K562 (cell line): ENCODE results near the gene SYNE1. TPM values are rescaled to one million over a fixed set of nuclear protein-coding genes. Genes with fewer than 3 reads are reported as not detected.

Experiments
- ATAC-seq: fragments of 200-7000 bp; cut with Tn5 transposase; 3 replicates; pipeline ENCODE4 v1.9.1; 2020; ENCODE audit warnings: moderate library complexity
- BruUV-seq: library from RNA; stranded (reverse); fragments of 400-500 nt; replicated peaks from 2 replicates; lab custom pipeline; 2021; lab: Mats Ljungman, UMichigan
- CTCF ChIA-PET: fragments of 300-600 bp; formaldehyde crosslinking; extraction: SDS; loops from one replicate; lab custom pipeline; 2021; ENCODE audit warnings: low intra/inter-chr PET ratio; lab: Yijun Ruan, JAX
- POLR2A ChIA-PET: fragments of 300-600, 350-650 bp; sonication (Branson Sonifier 250); formaldehyde crosslinking; extraction: SDS; loops from one replicate; lab custom pipeline; 2021; ENCODE audit warnings: antibody characterized with exemption, inconsistent platforms; lab: Yijun Ruan, JAX
- DNase-seq, 4 experiments: peaks; one replicate each; pipeline versions ENCODE4 v3.0.0 to v3.0.0-alpha.2; 2011 to 2018; ENCODE audit warnings: low spot score in 3 of 4, mixed read lengths in 3 of 4; ENCODE audit errors: extremely low read depth in 1 of 4
- FAIRE-seq: peaks from 2 replicates; lab custom pipeline; 2011; peaks lifted over from hg19 to GRCh38; lab: Jason Lieb, UNC
- H2AFZ ChIP-seq: 2 replicates; pipeline ENCODE4 v1.6.0; 2011; ENCODE audit warnings: low read depth, low read length, control low read depth, inconsistent platforms
- H3K27ac ChIP-seq: fragments of 200-600 bp; 3 replicates; pipeline ENCODE4 v1.8.0; 2011; ENCODE audit warnings: low read depth, mild to moderate bottlenecking, control low read depth, inconsistent platforms, low read length, moderate library complexity, mixed read lengths; ENCODE audit errors: extremely low read depth
- H3K27me3 ChIP-seq, 2 experiments: fragments of 300-600 bp in 1 of 2; 2 replicates in 1 of 2; 3 replicates in 1 of 2; pipeline versions ENCODE4 v1.6.0 to v1.8.0; 2011; ENCODE audit warnings: inconsistent platforms in 2 of 2, low read length in 2 of 2, mild to moderate bottlenecking in 1 of 2, mixed read lengths in 1 of 2, moderate library complexity in 1 of 2; ENCODE audit not compliant: control insufficient read depth in 2 of 2, insufficient read depth in 2 of 2
- H3K36me3 ChIP-seq: fragments of 300-600 bp; 3 replicates; pipeline ENCODE4 v1.8.0; 2011; ENCODE audit warnings: mild to moderate bottlenecking, low read length, inconsistent platforms; ENCODE audit not compliant: control insufficient read depth, insufficient read depth
- H3K4me1 ChIP-seq, 2 experiments: fragments of 200-600 bp in 1 of 2; replicated peaks in 1 of 2; 2 replicates in 1 of 2; 3 replicates in 1 of 2; pipeline versions ENCODE4 v1.5.1 to v1.8.0; 2011; ENCODE audit warnings: inconsistent platforms in 2 of 2, low read length in 2 of 2, mild to moderate bottlenecking in 1 of 2, mixed read lengths in 1 of 2, moderate library complexity in 1 of 2; ENCODE audit not compliant: control insufficient read depth in 2 of 2, insufficient read depth in 2 of 2
- H3K4me2 ChIP-seq: 2 replicates; pipeline ENCODE4 v1.6.1; 2011; ENCODE audit warnings: low read length, control low read depth, inconsistent platforms, mixed read lengths; ENCODE audit not compliant: insufficient read depth
- H3K4me3 ChIP-seq: fragments of 200-600 bp; sonication (generic), shearing (Covaris generic); 2 replicates; pipeline ENCODE4 v1.5.1; 2016; ENCODE audit warnings: control low read depth, inconsistent platforms
- H3K79me2 ChIP-seq: fragments of 200-600 bp; 3 replicates; pipeline ENCODE4 v1.8.0; 2011; ENCODE audit warnings: low read length, inconsistent platforms; ENCODE audit not compliant: control insufficient read depth, insufficient read depth
- H3K9ac ChIP-seq, 2 experiments: 2 replicates each; pipeline versions ENCODE4 v1.6.0 to v1.6.1; 2011; ENCODE audit warnings: low read depth in 2 of 2, low read length in 2 of 2, control low read depth in 1 of 2, inconsistent platforms in 1 of 2, mild to moderate bottlenecking in 1 of 2, mixed read lengths in 1 of 2; ENCODE audit not compliant: insufficient read depth in 1 of 2
- H3K9me1 ChIP-seq: one replicate; pipeline ENCODE4 v1.6.0; 2011; ENCODE audit warnings: inconsistent platforms, mild to moderate bottlenecking, low read length, moderate library complexity; ENCODE audit not compliant: control insufficient read depth, insufficient read depth
- H3K9me3 ChIP-seq: replicated peaks from 2 replicates; pipeline ENCODE4 v1.5.1; 2011; ENCODE audit warnings: low read depth, low read length, inconsistent platforms; ENCODE audit not compliant: control insufficient read depth, insufficient read depth
- H4K20me1 ChIP-seq: replicated peaks from 2 replicates; pipeline ENCODE4 v1.6.1; 2011; ENCODE audit warnings: low read length, inconsistent platforms, mixed read lengths; ENCODE audit not compliant: control insufficient read depth, insufficient read depth
- DPF2 ChIP-seq: fragments of 450-650 bp; IDR thresholded peaks from 2 replicates; pipeline ENCODE4 v1.6.1; 2016
- HDAC2 ChIP-seq: fragments of 450-650 bp; IDR thresholded peaks from 2 replicates; pipeline ENCODE4 v1.6.1; 2016; ENCODE audit warnings: mild to moderate bottlenecking
- HNRNPL ChIP-seq: fragments of 200-400 bp; formaldehyde crosslinking; IDR thresholded peaks from 2 replicates; pipeline ENCODE4 v1.6.1; 2017; ENCODE audit warnings: low read depth, mild to moderate bottlenecking, low read length
- NEUROD1 ChIP-seq: fragments of 150-350 bp; IDR thresholded peaks from 2 replicates; pipeline ENCODE4 v1.6.1; 2014; ENCODE audit warnings: borderline replicate concordance, low read length, low read depth; ENCODE audit not compliant: partially characterized antibody
- NUFIP1 ChIP-seq: fragments of 450-650 bp; IDR thresholded peaks from 2 replicates; pipeline ENCODE4 v1.6.1; 2018; ENCODE audit not compliant: partially characterized antibody
- PHB2 ChIP-seq: fragments of 450-650 bp; IDR thresholded peaks from 2 replicates; pipeline ENCODE4 v1.6.1; 2017; ENCODE audit warnings: low read depth
- PHTF2 ChIP-seq: fragments of 250-450 bp; sonication (Bioruptor Pico); IDR thresholded peaks from 2 replicates; pipeline ENCODE4 v1.5.0; 2021; ENCODE audit warnings: mild to moderate bottlenecking
- RAD51 ChIP-seq: fragments of 450-650 bp; IDR thresholded peaks from 2 replicates; pipeline ENCODE4 v1.7.1; 2016; ENCODE audit warnings: low read depth, mild to moderate bottlenecking, borderline replicate concordance
- SMARCC2 ChIP-seq: fragments of 450-650 bp; IDR thresholded peaks from 2 replicates; pipeline ENCODE4 v1.6.1; 2017; ENCODE audit warnings: antibody characterized with exemption, moderate library complexity, mild to moderate bottlenecking, low read depth
- TEAD4 ChIP-seq, 2 experiments: sonication (generic) in 1 of 2; formaldehyde crosslinking in 1 of 2; IDR thresholded peaks; 2 replicates each; pipeline versions ENCODE4 v1.6.1 to v1.8.0; 2012 to 2022; ENCODE audit warnings: borderline replicate concordance in 1 of 2, inconsistent platforms in 1 of 2, low read length in 1 of 2, mild to moderate bottlenecking in 1 of 2, missing genetic modification reagents in 1 of 2
- THRAP3 ChIP-seq: fragments of 450-650 bp; IDR thresholded peaks from 2 replicates; pipeline ENCODE4 v1.6.1; 2016; ENCODE audit warnings: mild to moderate bottlenecking, inconsistent platforms, borderline replicate concordance
- TRIM28 ChIP-seq: fragments of 450-650 bp; IDR thresholded peaks from 2 replicates; pipeline ENCODE4 v1.6.1; 2017
- ZBTB17 ChIP-seq: fragments of 450-650 bp; formaldehyde crosslinking; IDR thresholded peaks from 2 replicates; pipeline ENCODE4 v1.4.0; 2020; ENCODE audit warnings: mild to moderate bottlenecking
- ZNF134 ChIP-seq: fragments of 250-450 bp; sonication (Bioruptor Pico); conservative IDR thresholded peaks from 2 replicates; pipeline ENCODE4 v1.4.0; 2020
- ZNF140 ChIP-seq: fragments of 250-450 bp; sonication (Bioruptor Pico); IDR thresholded peaks from 2 replicates; pipeline ENCODE4 v1.8.0; 2021; ENCODE audit warnings: moderate library complexity, mild to moderate bottlenecking, inconsistent platforms
- ZNF224 ChIP-seq: sonication (generic); formaldehyde crosslinking; IDR thresholded peaks from 2 replicates; pipeline ENCODE4 v1.8.0; 2022; ENCODE audit warnings: mild to moderate bottlenecking, missing genetic modification reagents
- ZNF384 ChIP-seq: IDR thresholded peaks from 2 replicates; pipeline ENCODE4 v1.6.1; 2012; ENCODE audit warnings: low read depth, low read length, improper control_type of control experiment
- ZNF830 ChIP-seq: fragments of 250-450 bp; sonication (Bioruptor Pico); IDR thresholded peaks from 2 replicates; pipeline ENCODE4 v1.5.0; 2021; ENCODE audit warnings: mild to moderate bottlenecking
- WGBS: fragments of 100-300 bp; shearing (Covaris generic); methylation state at CpG from one replicate; pipeline ENCODE4 v1.1.6; 2016; ENCODE audit warnings: low coverage, mixed read lengths; ENCODE audit not compliant: insufficient coverage; ENCODE audit errors: missing lambda C conversion rate; 5-methylcytosine and 5-hydroxymethylcytosine counted together
- in situ Hi-C: fragments of 300-500 bp; cut with MboI; formaldehyde crosslinking; loops from 4 replicates; pipeline ENCODE4 v1.15.0; 2018; ENCODE audit warnings: inconsistent platforms, mixed read lengths
- intact Hi-C: fragments of 100-400 bp; cut with micrococcal nuclease; formaldehyde crosslinking; loops from 2 replicates; pipeline ENCODE4 v1.14.2; 2022
- polyA plus RNA-seq, 8 experiments: library from polyadenylated mRNA; depleted of rRNA in 4 of 8; stranded (reverse) in 5 of 8; unstranded in 3 of 8; fragments of >200 nt; fragmentation: Nextera tagmentation in 2 of 8; fragmentation: Illumina TruSeq in 1 of 8; extraction: Ambion mirVana in 2 of 8; extraction: Trizol in 1 of 8; gene quantifications; 2 replicates each; pipeline versions ENCODE4 v1.2.1 to v1.2.3, GENCODE V29; 2011 to 2014; ENCODE audit warnings: inconsistent platforms in 1 of 8, missing spikeins in 1 of 8
- total RNA-seq, 7 experiments: library from RNA; depleted of rRNA in 6 of 7; stranded (reverse); fragments of >200 nt in 6 of 7; fragmentation: Illumina TruSeq in 2 of 7; extraction: Trizol in 2 of 7; gene quantifications; 2 replicates each; pipeline versions ENCODE4 v1.2.1 to v1.2.3, GENCODE V29; 2011 to 2021; ENCODE audit warnings: low replicate concordance in 1 of 7
- TF ChIP-seq, protein P1 (sequence below): sonication (generic); formaldehyde crosslinking; IDR thresholded peaks from 2 replicates; pipeline ENCODE4 v1.8.1; 2022; ENCODE audit warnings: missing genetic modification reagents
- TF ChIP-seq, protein P2 (sequence below): IDR thresholded peaks from 2 replicates; pipeline ENCODE4 v1.6.1; 2012; ENCODE audit warnings: low read depth, low read length, improper control_type of control experiment, borderline replicate concordance
- TF ChIP-seq, protein P3 (sequence below): fragments of 250-450 bp; sonication (Bioruptor Pico); IDR thresholded peaks from 2 replicates; pipeline ENCODE4 v1.4.0; 2020

The SYNE1 gene
- total and polyA plus RNA-seq, 9 of the 15 experiments (the other 6 are each of a cell fraction or from before 2014, with no cell fraction given) = under 0.01 to 0.42 (median 0.08) TPM; not detected in 1

DNA sequence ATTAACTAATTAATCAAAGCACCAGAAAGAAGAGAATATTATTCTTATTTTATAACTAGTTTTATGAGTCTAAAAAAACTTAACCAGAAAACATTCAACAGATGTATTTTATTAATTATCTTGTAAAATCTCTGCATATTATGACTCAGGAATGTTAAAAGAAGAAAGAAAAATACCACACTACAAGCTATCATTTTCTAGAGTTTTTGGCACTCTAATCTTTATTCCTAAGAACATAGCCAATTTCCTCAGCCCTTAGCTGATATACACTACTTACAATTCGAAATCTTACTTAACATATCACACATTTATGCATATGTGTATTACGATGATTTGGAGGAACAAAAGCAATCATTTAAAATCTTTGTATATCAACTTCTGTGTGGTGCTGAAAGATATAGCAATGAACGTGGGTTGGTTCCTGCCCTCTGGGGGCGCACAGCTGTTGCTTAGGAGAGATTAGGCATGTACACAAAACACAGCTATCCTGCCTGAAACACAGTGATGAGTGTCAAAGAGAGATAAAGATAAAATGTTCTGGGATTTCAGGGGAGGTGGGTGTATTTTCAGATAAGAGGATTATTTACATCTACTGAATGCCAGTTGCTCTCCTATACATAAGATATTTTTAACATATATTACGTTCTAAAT, 404.5 kb downstream of the SYNE1 start:
- no peaks in the 10 kb centered on the region for H3K36me3 ChIP-seq
- peak; percentile 44; the same call in 1 of the 2 replicates for TF ChIP-seq ZBTB17 (CRISPR knock-in tag)
- no peak for TF ChIP-seq PHB2
- TF ChIP-seq RAD51 = no peak
- TF ChIP-seq PHTF2 = no peak
- no peak for TF ChIP-seq ZNF224
- TF ChIP-seq THRAP3 = no peak
- no peak for TF ChIP-seq NEUROD1
- TF ChIP-seq NUFIP1 = no peak
- TF ChIP-seq, protein P1, sequence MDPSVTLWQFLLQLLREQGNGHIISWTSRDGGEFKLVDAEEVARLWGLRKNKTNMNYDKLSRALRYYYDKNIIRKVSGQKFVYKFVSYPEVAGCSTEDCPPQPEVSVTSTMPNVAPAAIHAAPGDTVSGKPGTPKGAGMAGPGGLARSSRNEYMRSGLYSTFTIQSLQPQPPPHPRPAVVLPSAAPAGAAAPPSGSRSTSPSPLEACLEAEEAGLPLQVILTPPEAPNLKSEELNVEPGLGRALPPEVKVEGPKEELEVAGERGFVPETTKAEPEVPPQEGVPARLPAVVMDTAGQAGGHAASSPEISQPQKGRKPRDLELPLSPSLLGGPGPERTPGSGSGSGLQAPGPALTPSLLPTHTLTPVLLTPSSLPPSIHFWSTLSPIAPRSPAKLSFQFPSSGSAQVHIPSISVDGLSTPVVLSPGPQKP (CRISPR knock-in tag) = no peak
- TF ChIP-seq ZNF134 (CRISPR knock-in tag) = no peak
- no peak for TF ChIP-seq TRIM28
- peak; percentile 68 for TF ChIP-seq DPF2
- TF ChIP-seq SMARCC2 = peak; percentile 57
- no peak for TF ChIP-seq HNRNPL
- no peak for TF ChIP-seq ZNF830 (CRISPR knock-in tag)
- TF ChIP-seq, protein P2, sequence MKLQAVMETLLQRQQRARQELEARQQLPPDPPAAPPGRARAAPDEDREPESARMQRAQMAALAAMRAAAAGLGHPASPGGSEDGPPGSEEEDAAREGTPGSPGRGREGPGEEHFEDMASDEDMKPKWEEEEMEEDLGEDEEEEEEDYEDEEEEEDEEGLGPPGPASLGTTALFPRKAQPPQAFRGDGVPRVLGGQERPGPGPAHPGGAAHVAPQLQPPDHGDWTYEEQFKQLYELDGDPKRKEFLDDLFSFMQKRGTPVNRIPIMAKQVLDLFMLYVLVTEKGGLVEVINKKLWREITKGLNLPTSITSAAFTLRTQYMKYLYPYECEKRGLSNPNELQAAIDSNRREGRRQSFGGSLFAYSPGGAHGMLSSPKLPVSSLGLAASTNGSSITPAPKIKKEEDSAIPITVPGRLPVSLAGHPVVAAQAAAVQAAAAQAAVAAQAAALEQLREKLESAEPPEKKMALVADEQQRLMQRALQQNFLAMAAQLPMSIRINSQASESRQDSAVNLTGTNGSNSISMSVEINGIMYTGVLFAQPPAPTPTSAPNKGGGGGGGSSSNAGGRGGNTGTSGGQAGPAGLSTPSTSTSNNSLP = 0 out of 2 replicates have a peak, but pooled peaks have one; percentile 29
- no peak for TF ChIP-seq ZNF384
- TF ChIP-seq, protein P3, sequence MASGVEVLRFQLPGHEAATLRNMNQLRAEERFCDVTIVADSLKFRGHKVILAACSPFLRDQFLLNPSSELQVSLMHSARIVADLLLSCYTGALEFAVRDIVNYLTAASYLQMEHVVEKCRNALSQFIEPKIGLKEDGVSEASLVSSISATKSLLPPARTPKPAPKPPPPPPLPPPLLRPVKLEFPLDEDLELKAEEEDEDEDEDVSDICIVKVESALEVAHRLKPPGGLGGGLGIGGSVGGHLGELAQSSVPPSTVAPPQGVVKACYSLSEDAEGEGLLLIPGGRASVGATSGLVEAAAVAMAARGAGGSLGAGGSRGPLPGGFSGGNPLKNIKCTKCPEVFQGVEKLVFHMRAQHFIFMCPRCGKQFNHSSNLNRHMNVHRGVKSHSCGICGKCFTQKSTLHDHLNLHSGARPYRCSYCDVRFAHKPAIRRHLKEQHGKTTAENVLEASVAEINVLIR (CRISPR knock-in tag) = 0 out of 2 replicates have a peak, but pooled peaks have one; percentile 29
- TF ChIP-seq TEAD4 (IDR thresholded peaks at IDR 0.05; ENCODE audit: low read length) = peak; percentile 99
- TF ChIP-seq TEAD4 (CRISPR knock-in tag; IDR thresholded peaks at IDR 0.05; ENCODE audit: borderline replicate concordance) = no peak
- no peak for TF ChIP-seq ZNF140 (CRISPR knock-in tag)
- TF ChIP-seq HDAC2 = peak; percentile 65; the same call in 1 of the 2 replicates

More for the DNA sequence above, 404.5 kb downstream of the SYNE1 start:
- Histone ChIP-seq H3K9me1 (no peaks in the 10 kb centered on the region), H3K4me1 (no peaks in the 10 kb centered on the region), H3K9ac (no peak overlapping the region), H3K27ac (no peak overlapping the region), H3K4me3 (no peak overlapping the region), H2AFZ (no peak overlapping the region), H3K27me3 (no peaks in the 10 kb centered on the region; a peak in 1 of 5 replicates), H4K20me1 (no peaks in the 10 kb centered on the region), H3K9me3 (no peaks in the 10 kb centered on the region), H3K4me2 (no peak overlapping the region), H3K79me2 (no peaks in the 10 kb centered on the region)
- ChIA-PET CTCF (no interaction called here), POLR2A (interaction anchor here (0.6 kb wide), 2 partner anchors 239 to 850 kb away, joined by 3 read pairs; no protein-coding TSS in a partner anchor)
- WGBS = under 1% methylated on average over 5 of the region's 5 CpGs
- ATAC-seq (peak; percentile 85), DNase-seq (peak; percentile 21 to 55 (median 43)), FAIRE-seq (no peak)
- BruUV-seq = no TSS peak
- in situ Hi-C loops (no loop called here), intact Hi-C loops (no loop called here)
